IPS-20b (cell line): ENCODE results near the gene OR51I2.

ENCODE experiments used
- H3K27ac ChIP-seq: one replicate; pipeline ENCODE4 v1.5.1; 2013; ENCODE audit warnings: low read length
- H3K27me3 ChIP-seq: 2 replicates; pipeline ENCODE4 v1.6.1; 2013; ENCODE audit warnings: mild to moderate bottlenecking, low read length, inconsistent platforms; ENCODE audit not compliant: insufficient read depth
- H3K36me3 ChIP-seq: 2 replicates; pipeline ENCODE4 v1.6.1; 2013; ENCODE audit warnings: low read depth, mild to moderate bottlenecking, inconsistent platforms, low read length, moderate library complexity; ENCODE audit not compliant: insufficient read depth
- H3K4me1 ChIP-seq: 2 replicates; pipeline ENCODE4 v1.6.1; 2013; ENCODE audit warnings: mild to moderate bottlenecking, control low read depth, inconsistent platforms, low read length, moderate library complexity; ENCODE audit not compliant: insufficient read depth
- H3K4me3 ChIP-seq: 2 replicates; pipeline ENCODE4 v1.5.1; 2013; ENCODE audit warnings: mild to moderate bottlenecking, low read length, inconsistent platforms
- H3K9ac ChIP-seq: 2 replicates; pipeline ENCODE4 v1.6.1; 2013; ENCODE audit warnings: low read depth, mild to moderate bottlenecking, inconsistent platforms, low read length, moderate library complexity
- H3K9me3 ChIP-seq: 2 replicates; pipeline ENCODE4 v1.6.1; 2013; ENCODE audit warnings: mild to moderate bottlenecking, low read depth, low read length, inconsistent platforms; ENCODE audit not compliant: insufficient read depth

The OR51I2 gene

GRCh38 chr11:5449023-5449422, at the start of gene OR51I2:
OR51I2 (plus strand) TSS chr11:5449323; CDS start chr11:5453489, 4,166 bp downstream.
- H3K27me3 ChIP-seq: no peaks in the 10 kb centered on the region
- no peak within 1 kb of the TSS for H3K4me3 ChIP-seq
- H3K4me1 ChIP-seq: no peaks in the 10 kb centered on the region
- H3K9ac ChIP-seq: no peak within 1 kb of the TSS
- no peaks in the 10 kb centered on the region for H3K36me3 ChIP-seq
- H3K27ac ChIP-seq: no peak within 1 kb of the TSS
- no peaks in the 10 kb centered on the region for H3K9me3 ChIP-seq

GRCh38 chr11:5405173-5405572, 44.0 kb upstream of the OR51I2 start:
- H3K9ac ChIP-seq: no peak overlapping the region
- H3K4me1 ChIP-seq: no peaks in the 10 kb centered on the region
- no peak overlapping the region for H3K27ac ChIP-seq
- H3K4me3 ChIP-seq: no peak overlapping the region
- no peaks in the 10 kb centered on the region for H3K9me3 ChIP-seq
- no peaks in the 10 kb centered on the region for H3K27me3 ChIP-seq
- H3K36me3 ChIP-seq: no peaks in the 10 kb centered on the region

DNA sequence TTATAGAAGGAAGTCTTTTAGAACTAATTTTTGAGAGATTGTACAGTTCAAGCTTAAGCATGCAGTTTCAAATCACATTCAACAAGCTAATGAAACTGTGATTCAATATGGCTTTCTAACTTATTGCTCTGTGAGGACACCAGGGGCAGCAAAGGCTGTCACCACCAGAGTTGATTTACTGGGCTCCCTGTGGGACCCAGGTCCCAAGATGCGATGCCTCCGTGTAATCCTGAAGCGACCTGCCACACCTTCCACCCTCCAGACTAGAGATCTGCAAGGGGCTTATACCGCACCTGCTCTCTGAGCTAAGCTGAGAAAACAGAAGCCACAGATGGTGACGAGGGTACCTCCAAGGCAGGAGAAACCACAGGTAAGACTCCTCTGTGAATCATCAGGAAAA, 28.1 kb upstream of the OR51I2 start:
- H3K9me3 ChIP-seq: no peaks in the 10 kb centered on the region
- H3K4me1 ChIP-seq: no peaks in the 10 kb centered on the region
- no peaks in the 10 kb centered on the region for H3K36me3 ChIP-seq
- no peak overlapping the region for H3K4me3 ChIP-seq
- no peaks in the 10 kb centered on the region for H3K27me3 ChIP-seq
- H3K9ac ChIP-seq: no peak overlapping the region
- H3K27ac ChIP-seq: no peak overlapping the region

DNA sequence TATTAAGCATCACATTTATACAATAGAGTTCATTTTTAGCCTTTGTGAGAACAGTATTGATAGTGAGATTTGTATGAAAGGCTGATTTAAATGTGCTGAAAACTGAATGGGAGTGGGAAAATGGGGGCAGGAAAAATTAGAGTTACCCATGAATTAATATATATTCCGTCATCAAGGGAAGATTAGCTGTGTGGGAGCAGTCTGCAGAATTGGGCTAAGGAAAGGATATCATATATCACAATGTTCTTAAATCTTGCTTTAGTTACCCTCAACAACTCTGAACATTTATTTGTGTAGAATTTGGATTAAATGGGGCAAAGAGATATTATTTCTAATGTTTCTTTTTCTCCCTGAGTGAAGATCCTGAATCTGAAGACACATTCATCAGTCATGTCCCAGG, 27.3 kb upstream of the OR51I2 start, which contains the start of gene OR51Q1:
TSS of gene OR51Q1 (plus strand) at position 301 of the 400 bp plus-strand sequence. CDS start at position 391, 90 bp downstream.
- H3K4me3 ChIP-seq: no peak within 1 kb of the TSS
- no peak within 1 kb of the TSS for H3K27ac ChIP-seq
- no peak within 1 kb of the TSS for H3K9ac ChIP-seq
- H3K9me3 ChIP-seq: no peaks in the 10 kb centered on the region
- H3K4me1 ChIP-seq: no peaks in the 10 kb centered on the region
- H3K36me3 ChIP-seq: no peaks in the 10 kb centered on the region
- no peaks in the 10 kb centered on the region for H3K27me3 ChIP-seq

DNA sequence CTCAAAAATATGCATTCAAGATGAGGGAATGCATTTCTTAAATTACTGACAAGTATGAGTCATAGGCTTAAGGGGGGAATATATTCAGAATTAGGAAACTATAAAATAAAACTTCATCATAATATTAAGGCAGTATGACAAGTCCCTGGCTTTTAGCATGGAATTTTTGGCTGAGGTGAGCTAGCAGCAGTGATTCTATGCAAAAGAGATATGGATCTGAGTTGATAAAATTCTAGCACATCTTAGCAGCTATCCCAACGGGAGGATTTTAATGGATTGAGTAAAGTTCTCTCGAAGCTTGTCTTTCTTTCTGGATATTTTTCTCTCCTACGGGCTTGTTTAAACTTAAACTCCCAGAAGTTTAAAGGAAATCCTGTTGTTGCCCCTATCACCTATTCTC, 26.0 kb upstream of the OR51I2 start:
- Histone ChIP-seq H3K4me3 (no peak overlapping the region), H3K4me1 (no peaks in the 10 kb centered on the region), H3K27ac (no peak overlapping the region), H3K27me3 (no peaks in the 10 kb centered on the region), H3K9ac (no peak overlapping the region), H3K9me3 (no peaks in the 10 kb centered on the region), H3K36me3 (no peaks in the 10 kb centered on the region)

- no peak within 1 kb of the TSS for H3K27ac ChIP-seq
- no peaks in the 10 kb centered on the region for H3K9me3 ChIP-seq
- H3K9ac ChIP-seq: no peak within 1 kb of the TSS
- H3K4me3 ChIP-seq: no peak within 1 kb of the TSS
- no peaks in the 10 kb centered on the region for H3K4me1 ChIP-seq
- no peaks in the 10 kb centered on the region for H3K36me3 ChIP-seq
- no peaks in the 10 kb centered on the region for H3K27me3 ChIP-seq
These were observed 7.7 kb upstream of the OR51I2 start, which contains the start of gene OR51I1 for GRCh38 chr11:5441414-5441813. OR51I1 (minus strand) TSS chr11:5441514; CDS start chr11:5441514, 0 bp downstream.

- Histone ChIP-seq H3K27ac (no peak overlapping the region), H3K4me1 (no peaks in the 10 kb centered on the region), H3K9me3 (no peaks in the 10 kb centered on the region), H3K9ac (no peak overlapping the region), H3K36me3 (no peaks in the 10 kb centered on the region), H3K27me3 (no peaks in the 10 kb centered on the region), H3K4me3 (no peak overlapping the region)
These were observed 5.2 kb upstream of the OR51I2 start for GRCh38 chr11:5443835-5444393.

- Histone ChIP-seq H3K27me3 (no peaks in the 10 kb centered on the region), H3K27ac (no peak overlapping the region), H3K36me3 (no peaks in the 10 kb centered on the region), H3K9me3 (no peaks in the 10 kb centered on the region), H3K4me3 (no peak overlapping the region), H3K4me1 (no peaks in the 10 kb centered on the region), H3K9ac (no peak overlapping the region)
These were observed 309 bp downstream of the OR51I2 start for GRCh38 chr11:5449432-5449831.

DNA sequence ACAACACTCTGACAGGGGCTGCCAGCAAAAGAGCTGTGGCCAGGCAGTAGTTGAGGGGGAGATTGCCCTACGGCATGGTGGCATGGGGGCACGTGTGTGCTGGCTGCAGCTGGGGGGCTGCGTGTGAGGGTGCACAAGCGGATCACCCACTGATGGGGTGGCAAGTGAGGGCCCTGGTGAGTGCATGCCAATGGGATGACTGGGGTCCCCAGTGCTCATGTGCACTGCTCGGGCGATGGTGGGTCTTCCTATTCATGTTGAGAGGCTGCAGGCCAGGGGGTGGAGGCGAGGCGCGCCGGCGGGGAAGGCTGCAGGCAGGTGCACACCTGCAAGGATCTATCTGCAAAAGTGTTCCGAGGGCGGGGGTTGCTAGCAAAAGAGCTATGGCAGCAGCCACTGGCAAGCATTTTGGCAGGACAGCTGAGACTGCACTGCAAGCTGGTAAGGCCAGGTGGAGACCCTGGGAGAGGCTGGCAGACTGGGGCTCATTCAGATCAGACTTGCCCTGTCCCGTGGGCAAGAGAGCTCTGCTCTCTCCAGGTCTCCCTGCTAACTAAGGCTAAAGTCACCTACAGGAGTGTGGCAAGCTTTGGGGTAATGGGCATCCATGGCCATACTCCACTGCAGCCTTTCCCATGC, 12.0 kb downstream of the OR51I2 start:
- Histone ChIP-seq H3K27ac (no peak overlapping the region), H3K9me3 (no peaks in the 10 kb centered on the region), H3K9ac (no peak overlapping the region), H3K36me3 (no peaks in the 10 kb centered on the region), H3K27me3 (no peaks in the 10 kb centered on the region), H3K4me3 (no peak overlapping the region), H3K4me1 (no peaks in the 10 kb centered on the region)

DNA sequence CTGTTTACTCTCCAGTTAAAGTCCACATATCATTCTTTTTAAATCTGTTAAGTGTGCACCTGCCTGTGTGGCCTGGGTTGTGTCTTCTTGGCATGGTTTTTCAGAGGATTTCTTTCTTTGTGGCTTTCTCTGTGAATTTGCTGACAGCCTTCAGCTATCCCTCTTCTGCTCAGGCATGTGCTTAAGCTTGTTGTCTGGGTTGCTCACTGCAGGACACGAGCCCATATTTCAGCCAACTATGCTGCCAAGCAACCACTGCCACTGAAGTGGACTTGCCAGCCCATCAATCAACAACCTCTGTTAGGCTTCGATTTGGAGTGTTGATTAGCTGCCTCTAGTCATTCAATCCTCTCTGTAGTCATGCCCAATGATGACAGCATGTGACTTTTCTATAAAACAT, 18.4 kb downstream of the OR51I2 start:
- H3K27ac ChIP-seq: no peak overlapping the region
- no peaks in the 10 kb centered on the region for H3K4me1 ChIP-seq
- no peaks in the 10 kb centered on the region for H3K36me3 ChIP-seq
- H3K9ac ChIP-seq: no peak overlapping the region
- no peak overlapping the region for H3K4me3 ChIP-seq
- no peaks in the 10 kb centered on the region for H3K27me3 ChIP-seq
- H3K9me3 ChIP-seq: no peaks in the 10 kb centered on the region

GRCh38 chr11:5473921-5474320, 24.8 kb downstream of the OR51I2 start:
- Histone ChIP-seq H3K4me3 (no peak overlapping the region), H3K27ac (no peak overlapping the region), H3K4me1 (no peaks in the 10 kb centered on the region), H3K27me3 (no peaks in the 10 kb centered on the region), H3K36me3 (no peaks in the 10 kb centered on the region), H3K9ac (no peak overlapping the region), H3K9me3 (no peaks in the 10 kb centered on the region; the same call in 1 of the 2 replicates)

- H3K27me3 ChIP-seq: no peaks in the 10 kb centered on the region
- H3K4me3 ChIP-seq: no peak overlapping the region
- H3K9me3 ChIP-seq: no peaks in the 10 kb centered on the region; the same call in 1 of the 2 replicates
These were observed 27.2 kb downstream of the OR51I2 start for GRCh38 chr11:5476186-5476819.

More at GRCh38 chr11:5476186-5476819, 27.2 kb downstream of the OR51I2 start:
- Histone ChIP-seq H3K4me1 (no peaks in the 10 kb centered on the region), H3K27ac (no peak overlapping the region), H3K36me3 (no peaks in the 10 kb centered on the region), H3K9ac (no peak overlapping the region)
